Activated CD4-positive, alpha-beta T cell treated with anti-CD3 and anti-CD28 coated beads, Interleukin-2, amount 10 ng/mL, durations not matched to agents 7 days and 5 days (primary cell): ENCODE results near the gene SLC39A10. TPM values are rescaled to one million over a fixed set of nuclear protein-coding genes. Genes with fewer than 3 reads are reported as not detected.

Experiments
- CTCF ChIA-PET: fragments of 350-600 bp; sonication (Branson Sonifier 250); formaldehyde crosslinking; loops from one replicate; lab custom pipeline; 2021; ENCODE audit warnings: antibody characterized with exemption; lab: Charles Lee
- POLR2A ChIA-PET: fragments of 350-600 bp; sonication (Branson Sonifier 250); formaldehyde crosslinking; loops from one replicate; lab custom pipeline; 2021; ENCODE audit warnings: antibody characterized with exemption; lab: Charles Lee
- DNase-seq: peaks from one replicate; pipeline ENCODE4 v3.0.0-alpha.2; 2020
- H3K27ac Mint-ChIP-seq: one replicate; pipeline ENCODE4 v1.8.0; 2021; ENCODE audit warnings: mild to moderate bottlenecking, moderate library complexity, mixed read lengths
- H3K27me3 Mint-ChIP-seq: one replicate; pipeline ENCODE4 v1.8.0; 2021; ENCODE audit warnings: mixed read lengths
- H3K36me3 Mint-ChIP-seq: one replicate; pipeline ENCODE4 v1.8.0; 2021; ENCODE audit warnings: low read depth, mixed read lengths
- H3K4me1 Mint-ChIP-seq: one replicate; pipeline ENCODE4 v1.8.0; 2021; ENCODE audit warnings: mixed read lengths
- H3K4me3 Mint-ChIP-seq: one replicate; pipeline ENCODE4 v1.8.0; 2021; ENCODE audit warnings: mild to moderate bottlenecking, moderate library complexity, mixed read lengths
- H3K9me3 Mint-ChIP-seq: one replicate; pipeline ENCODE4 v1.8.0; 2021; ENCODE audit warnings: mixed read lengths
- total RNA-seq, 2 experiments: library from RNA; stranded (reverse); gene quantifications; one replicate each; pipeline ENCODE4 v1.2.3, GENCODE V29; 2021

The SLC39A10 gene
- total RNA-seq, 2 experiments from 2014 or later: 46.9 to 55.6 TPM

DNA sequence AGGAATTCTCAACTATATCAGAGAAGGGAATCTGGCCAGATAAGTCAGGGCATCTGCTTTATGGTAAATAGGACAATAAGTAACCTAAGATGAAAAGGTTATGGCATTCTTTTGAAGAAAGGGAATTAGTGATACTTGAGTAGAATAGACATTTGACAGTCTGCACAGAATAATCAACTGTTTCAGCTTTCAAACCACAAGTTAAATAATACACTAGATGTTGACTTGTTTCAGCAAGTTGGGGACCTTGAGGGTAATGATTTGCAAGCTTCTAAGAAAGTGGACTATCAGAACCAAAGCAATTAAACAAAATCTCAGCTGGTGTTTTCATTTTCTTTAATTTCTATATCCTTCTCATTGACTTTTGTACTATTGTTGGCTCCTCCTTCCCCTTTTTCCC lies 54.5 kb downstream of the SLC39A10 start:
- Mint-ChIP-seq H3K4me1 (no peaks in the 10 kb centered on the region), H3K27me3 (no peaks in the 10 kb centered on the region), H3K9me3 (no peaks in the 10 kb centered on the region), H3K4me3 (no peak overlapping the region), H3K27ac (no peak overlapping the region), H3K36me3 (peaks cover 44% of the 10 kb centered on the region)
- POLR2A ChIA-PET: no interaction called here
- no peak for DNase-seq
- CTCF ChIA-PET: interaction anchor here (1.0 to 1.5 kb wide), 2 partner anchors 17 to 18 kb away, joined by 3 read pairs; no protein-coding TSS in a partner anchor

DNA sequence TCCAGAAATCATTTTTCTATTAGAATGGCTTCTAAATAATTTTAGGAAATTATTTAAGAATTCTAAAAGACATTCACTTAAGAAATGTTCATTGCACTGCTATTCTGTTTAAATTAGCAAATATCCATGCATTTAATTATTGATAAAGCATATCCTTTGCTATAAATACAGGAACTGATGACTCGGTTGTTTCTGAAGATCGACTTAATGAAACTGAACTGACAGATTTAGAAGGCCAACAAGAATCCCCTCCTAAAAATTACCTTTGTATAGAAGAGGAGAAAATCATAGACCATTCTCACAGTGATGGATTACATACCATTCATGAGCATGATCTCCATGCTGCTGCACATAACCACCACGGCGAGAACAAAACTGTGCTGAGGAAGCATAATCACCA lies 59.4 kb downstream of the SLC39A10 start:
- H3K4me1 Mint-ChIP-seq: peaks cover 4% of the 10 kb centered on the region
- POLR2A ChIA-PET: no interaction called here

DNA sequence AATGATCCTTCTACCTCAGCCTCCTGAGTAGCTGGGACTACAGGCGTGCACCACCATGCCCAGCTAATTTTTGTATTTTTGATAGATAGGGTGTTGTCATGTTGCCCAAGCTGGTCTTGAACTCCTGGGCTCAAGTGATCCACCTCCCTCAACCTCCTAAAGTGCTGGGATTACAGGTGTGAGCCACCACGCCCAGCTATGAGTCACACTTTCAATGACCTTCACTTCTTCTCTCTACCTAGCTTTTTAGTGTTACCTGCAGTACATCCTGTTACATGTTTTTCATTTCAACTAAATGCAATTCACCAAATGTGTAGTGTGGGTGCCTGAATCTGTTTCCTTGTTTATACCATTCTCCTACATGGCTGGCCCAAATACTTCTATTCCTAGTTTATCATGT lies 64.0 kb downstream of the SLC39A10 start:
- H3K27me3 Mint-ChIP-seq: no peaks in the 10 kb centered on the region
- POLR2A ChIA-PET: no interaction called here
- no peak overlapping the region for H3K27ac Mint-ChIP-seq
- H3K4me1 Mint-ChIP-seq: peaks cover 5% of the 10 kb centered on the region
- DNase-seq: no peak
- CTCF ChIA-PET: interaction anchor here (1.1 kb wide), 1 partner anchor 348 kb away, joined by 4 read pairs; the partner anchor contains the start of gene DNAH7
- no peak overlapping the region for H3K4me3 Mint-ChIP-seq
- H3K9me3 Mint-ChIP-seq: no peaks in the 10 kb centered on the region
- peaks cover 46% of the 10 kb centered on the region for H3K36me3 Mint-ChIP-seq

More for the DNA sequence above, 59.4 kb downstream of the SLC39A10 start:
- CTCF ChIA-PET: no interaction called here
- Mint-ChIP-seq H3K27me3 (no peaks in the 10 kb centered on the region), H3K4me3 (no peak overlapping the region), H3K36me3 (peaks cover 52% of the 10 kb centered on the region), H3K9me3 (no peaks in the 10 kb centered on the region), H3K27ac (no peak overlapping the region)
- no peak for DNase-seq

DNA sequence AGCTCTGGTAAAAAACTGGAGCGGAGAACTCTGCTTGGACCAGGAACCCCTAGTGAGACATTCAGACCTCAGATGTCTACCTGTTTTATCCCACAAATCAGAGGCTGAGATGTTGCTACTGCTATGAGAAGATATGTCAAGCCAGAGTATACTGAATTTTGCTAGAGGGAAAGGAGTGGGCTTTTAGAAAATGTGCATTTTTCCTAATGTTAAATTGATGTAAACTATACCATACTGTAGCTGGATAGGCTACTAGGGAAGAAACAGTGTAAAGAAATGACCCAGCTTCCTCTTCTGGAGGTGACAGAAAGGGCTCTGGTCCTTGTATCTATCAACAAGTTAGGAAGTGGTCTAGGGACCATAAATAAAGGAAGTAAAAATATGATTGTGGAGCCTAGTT lies 65.0 kb downstream of the SLC39A10 start:
- ChIA-PET CTCF (no interaction called here), POLR2A (no interaction called here)

DNA sequence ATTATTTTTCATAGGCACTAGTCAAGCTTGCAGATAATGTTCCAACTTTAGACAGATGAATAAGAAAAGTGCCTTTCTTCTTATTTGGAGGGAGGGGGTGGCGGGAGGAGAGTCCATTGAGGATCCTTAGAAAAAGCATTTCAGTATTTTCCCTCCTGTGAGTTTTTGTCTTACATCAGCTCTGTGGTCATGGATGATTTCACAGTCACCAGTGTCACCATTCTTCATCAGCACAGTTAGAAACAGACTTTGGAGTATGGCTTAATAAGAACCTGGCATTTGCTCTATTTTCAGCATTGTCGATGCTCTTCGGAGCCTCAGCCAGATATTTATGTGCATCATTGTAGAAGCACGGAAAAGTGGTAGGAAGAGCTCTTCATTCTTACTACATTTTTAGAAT lies 70.1 kb downstream of the SLC39A10 start:
- ChIA-PET CTCF (interaction anchor here (0.6 kb wide), 1 partner anchor 52 kb away, joined by 3 read pairs; no protein-coding TSS in a partner anchor), POLR2A (no interaction called here)
- Mint-ChIP-seq H3K27ac (no peak overlapping the region), H3K27me3 (no peaks in the 10 kb centered on the region), H3K4me3 (no peak overlapping the region), H3K36me3 (peaks cover 43% of the 10 kb centered on the region), H3K4me1 (peaks cover 10% of the 10 kb centered on the region), H3K9me3 (no peaks in the 10 kb centered on the region)
- no peak for DNase-seq

More for the DNA sequence above, 65.0 kb downstream of the SLC39A10 start:
- Mint-ChIP-seq H3K4me1 (peaks cover 5% of the 10 kb centered on the region), H3K9me3 (no peaks in the 10 kb centered on the region), H3K27me3 (no peaks in the 10 kb centered on the region), H3K36me3 (peaks cover 37% of the 10 kb centered on the region), H3K4me3 (no peak overlapping the region), H3K27ac (no peak overlapping the region)
- DNase-seq: no peak

DNA sequence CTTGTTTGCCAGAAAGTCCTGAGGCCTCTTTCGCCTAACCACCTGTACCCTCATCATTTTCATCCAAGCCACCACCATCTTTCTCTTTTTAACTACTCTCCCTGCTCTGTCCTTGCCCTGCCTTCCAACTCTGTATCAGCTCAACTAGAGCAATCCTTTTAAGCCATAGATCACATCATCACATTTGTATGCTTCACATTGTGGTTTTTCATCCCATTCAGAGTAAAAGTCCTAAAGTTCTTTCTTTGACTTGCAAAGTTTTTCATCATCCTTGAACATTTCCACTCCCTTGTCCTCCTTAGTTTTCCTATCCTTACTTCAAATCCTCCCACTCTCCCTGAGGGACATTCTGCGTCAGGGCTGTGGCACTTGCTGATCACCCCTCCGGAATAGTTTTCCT lies 73.9 kb downstream of the SLC39A10 start:
- peaks cover 57% of the 10 kb centered on the region for H3K36me3 Mint-ChIP-seq

DNA sequence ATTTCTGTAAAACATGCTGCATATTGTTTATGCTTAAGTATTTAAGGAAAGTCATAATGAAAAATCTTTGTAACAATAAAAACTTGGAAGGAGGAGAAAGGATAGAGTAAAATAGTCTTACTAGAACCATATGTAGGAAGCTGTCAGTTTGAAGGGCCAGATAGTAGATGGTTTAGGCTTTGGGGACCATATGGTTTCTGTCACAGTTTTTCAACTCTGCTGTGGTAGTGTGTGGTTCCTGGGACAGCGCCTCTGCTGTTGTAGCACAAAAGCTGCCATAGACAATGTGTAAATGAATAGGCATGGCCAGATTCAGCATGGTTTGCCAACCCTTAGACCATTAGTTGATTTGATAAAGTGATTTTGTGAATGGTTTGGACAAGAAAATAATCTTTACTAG lies 75.5 kb downstream of the SLC39A10 start:
- ChIA-PET CTCF (interaction anchor here (1.3 kb wide), 1 partner anchor 27 kb away, joined by 3 read pairs; no protein-coding TSS in a partner anchor), POLR2A (interaction anchor here (0.8 kb wide), 1 partner anchor 171 kb away, joined by 4 read pairs; no protein-coding TSS in a partner anchor)
- Mint-ChIP-seq H3K27ac (no peak overlapping the region), H3K4me3 (no peak overlapping the region), H3K27me3 (no peaks in the 10 kb centered on the region), H3K4me1 (peaks cover 8% of the 10 kb centered on the region), H3K9me3 (peaks cover 2% of the 10 kb centered on the region), H3K36me3 (peaks cover 59% of the 10 kb centered on the region)
- no peak for DNase-seq

More for the DNA sequence above, 73.9 kb downstream of the SLC39A10 start:
- Mint-ChIP-seq H3K9me3 (peaks cover 2% of the 10 kb centered on the region), H3K27ac (no peak overlapping the region), H3K27me3 (no peaks in the 10 kb centered on the region), H3K4me1 (peaks cover 8% of the 10 kb centered on the region), H3K4me3 (no peak overlapping the region)
- DNase-seq: no peak
- ChIA-PET CTCF (no interaction called here), POLR2A (no interaction called here)

DNA sequence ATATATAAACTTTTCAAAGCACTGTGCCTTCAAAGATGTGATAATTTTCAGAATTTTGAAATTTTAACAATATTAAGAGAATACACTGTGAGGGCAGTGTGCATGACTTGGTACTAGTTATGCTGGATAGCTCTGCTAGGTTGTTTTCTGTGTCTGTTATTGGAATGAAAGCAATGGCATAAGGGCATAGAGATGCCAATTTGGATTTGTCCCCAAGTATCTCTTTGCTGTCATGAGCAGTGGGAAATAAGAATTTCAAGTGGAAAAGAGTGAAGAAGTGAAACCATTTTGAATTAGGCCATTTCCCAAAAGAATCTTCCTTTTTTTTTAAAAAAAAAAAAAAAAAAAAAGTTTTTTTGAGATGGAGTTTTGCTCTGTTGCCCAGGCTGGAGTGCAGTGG lies 76.8 kb downstream of the SLC39A10 start:
- POLR2A ChIA-PET: no interaction called here
- H3K36me3 Mint-ChIP-seq: peaks cover 63% of the 10 kb centered on the region
- no peaks in the 10 kb centered on the region for H3K27me3 Mint-ChIP-seq
- H3K4me1 Mint-ChIP-seq: peaks cover 8% of the 10 kb centered on the region
- H3K4me3 Mint-ChIP-seq: no peak overlapping the region
- CTCF ChIA-PET: interaction anchor here (0.6 kb wide), 1 partner anchor 1346 kb away, joined by 3 read pairs; no protein-coding TSS in a partner anchor
- no peak overlapping the region for H3K27ac Mint-ChIP-seq
- DNase-seq: no peak
- peaks cover 2% of the 10 kb centered on the region for H3K9me3 Mint-ChIP-seq

DNA sequence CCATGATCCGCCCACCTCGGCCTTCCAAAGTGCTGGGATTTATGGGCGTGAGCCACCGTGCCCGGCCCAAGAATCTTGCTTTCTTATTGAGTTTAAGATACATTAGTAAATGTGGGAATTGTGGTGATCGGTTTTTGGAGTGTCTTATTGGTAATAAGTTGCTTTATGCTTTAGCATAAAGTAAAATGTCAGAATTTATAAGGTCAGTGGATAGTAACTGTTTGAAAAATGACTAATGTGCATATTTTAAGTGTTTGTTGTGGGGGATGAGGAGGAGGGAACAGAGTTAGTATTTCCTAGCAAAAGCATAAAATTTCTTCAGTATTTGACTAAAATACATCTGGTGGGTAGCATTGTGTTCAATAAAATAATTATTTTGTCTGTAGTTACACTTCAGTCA lies 77.4 kb downstream of the SLC39A10 start:
- H3K9me3 Mint-ChIP-seq: peaks cover 4% of the 10 kb centered on the region
- no peak for DNase-seq
- CTCF ChIA-PET: interaction anchor here (0.6 kb wide), 1 partner anchor 1346 kb away, joined by 3 read pairs; no protein-coding TSS in a partner anchor
- H3K4me3 Mint-ChIP-seq: no peak overlapping the region
- POLR2A ChIA-PET: no interaction called here
- H3K27ac Mint-ChIP-seq: no peak overlapping the region
- peaks cover 8% of the 10 kb centered on the region for H3K4me1 Mint-ChIP-seq
- H3K27me3 Mint-ChIP-seq: no peaks in the 10 kb centered on the region
- peaks cover 62% of the 10 kb centered on the region for H3K36me3 Mint-ChIP-seq

DNA sequence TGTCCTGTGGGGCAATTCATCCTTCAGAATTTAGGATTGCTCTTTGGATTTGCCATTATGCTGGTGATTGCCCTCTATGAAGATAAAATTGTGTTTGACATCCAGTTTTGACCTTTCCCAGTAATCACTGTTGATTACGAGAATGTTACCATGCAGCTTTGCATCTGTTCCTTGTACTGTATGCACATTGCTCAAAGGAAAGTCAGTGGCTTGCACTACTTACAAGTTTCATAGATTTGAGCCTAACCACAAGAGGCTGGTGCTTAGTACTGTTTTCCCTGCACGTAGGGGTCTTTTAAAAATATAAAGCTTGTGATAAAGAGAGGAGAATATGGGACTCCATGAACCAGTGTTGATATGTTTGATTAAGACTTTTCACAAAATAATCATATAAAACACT lies 77.9 kb downstream of the SLC39A10 start:
- Mint-ChIP-seq H3K4me3 (no peak overlapping the region), H3K9me3 (peaks cover 4% of the 10 kb centered on the region), H3K27me3 (no peaks in the 10 kb centered on the region), H3K4me1 (peaks cover 8% of the 10 kb centered on the region), H3K36me3 (peaks cover 58% of the 10 kb centered on the region), H3K27ac (no peak overlapping the region)
- DNase-seq: no peak
- ChIA-PET CTCF (no interaction called here), POLR2A (no interaction called here)

DNA sequence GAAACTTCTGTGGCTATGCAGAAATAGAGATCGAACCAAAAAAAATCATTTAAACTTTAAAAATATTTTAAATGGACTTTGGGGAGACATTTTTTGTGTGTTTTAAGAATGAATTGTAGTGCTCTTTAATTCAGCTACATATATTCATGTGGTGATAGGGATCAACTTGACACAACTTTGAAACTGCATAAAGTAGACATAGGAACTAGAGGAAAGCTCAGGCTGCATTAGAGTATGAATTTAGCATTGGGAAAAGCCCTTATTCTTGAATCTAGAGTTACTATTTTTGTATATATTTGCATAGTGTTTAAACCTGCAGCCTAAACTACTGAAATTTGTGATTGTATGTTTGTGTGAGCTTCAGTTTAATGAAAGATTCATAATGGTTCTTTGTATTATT lies 78.3 kb downstream of the SLC39A10 start:
- Mint-ChIP-seq H3K4me1 (peaks cover 6% of the 10 kb centered on the region), H3K36me3 (peaks cover 55% of the 10 kb centered on the region), H3K4me3 (no peak overlapping the region), H3K9me3 (peaks cover 4% of the 10 kb centered on the region), H3K27ac (no peak overlapping the region), H3K27me3 (no peaks in the 10 kb centered on the region)
- CTCF ChIA-PET: no interaction called here
- no peak for DNase-seq
- POLR2A ChIA-PET: no interaction called here

DNA sequence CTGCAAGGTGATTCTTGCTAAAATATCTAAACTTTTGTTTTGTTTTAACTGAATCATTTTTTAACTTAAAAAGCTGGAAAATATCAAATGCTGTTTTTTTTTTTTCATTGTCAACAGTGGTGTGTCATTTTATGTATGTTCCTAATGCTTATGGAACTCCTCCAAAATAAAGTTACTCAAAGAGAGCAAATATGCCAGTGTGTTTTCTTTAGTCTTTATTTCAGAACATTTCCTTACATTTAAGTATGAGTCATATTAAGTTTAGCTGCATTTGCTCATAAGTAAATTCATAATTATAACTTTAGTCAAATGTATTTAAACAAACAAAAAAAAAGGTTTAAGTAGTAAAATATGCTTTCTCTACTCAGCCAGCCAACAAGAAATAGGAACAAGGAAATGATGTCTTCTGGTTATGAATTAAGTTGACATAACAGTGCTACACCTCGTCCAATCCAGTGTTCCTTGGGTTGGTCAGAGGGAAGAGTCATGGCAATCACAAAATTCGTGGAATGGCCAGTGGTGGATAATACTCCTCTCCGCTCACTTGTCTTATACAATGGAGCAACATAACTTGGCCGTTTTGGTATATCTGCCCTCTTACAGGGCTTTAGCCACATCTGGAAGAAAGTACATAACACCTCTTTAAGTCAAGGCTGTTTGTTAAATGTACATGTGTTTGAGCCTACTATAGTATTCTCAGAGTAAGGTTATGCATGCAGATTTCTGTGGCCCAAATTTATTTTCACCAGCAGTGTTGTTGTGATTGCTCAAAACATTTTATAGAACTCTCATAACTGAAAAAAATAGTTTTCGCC lies 80.7 kb downstream of the SLC39A10 start:
- H3K4me1 Mint-ChIP-seq: no peaks in the 10 kb centered on the region
- ChIA-PET CTCF (interaction anchor here (0.6 kb wide), 1 partner anchor 77 kb away, joined by 4 read pairs; no protein-coding TSS in a partner anchor), POLR2A (no interaction called here)
- no peak overlapping the region for H3K27ac Mint-ChIP-seq
- H3K9me3 Mint-ChIP-seq: peaks cover 4% of the 10 kb centered on the region
- H3K27me3 Mint-ChIP-seq: no peaks in the 10 kb centered on the region
- no peak for DNase-seq
- no peak overlapping the region for H3K4me3 Mint-ChIP-seq
- peaks cover 38% of the 10 kb centered on the region for H3K36me3 Mint-ChIP-seq

DNA sequence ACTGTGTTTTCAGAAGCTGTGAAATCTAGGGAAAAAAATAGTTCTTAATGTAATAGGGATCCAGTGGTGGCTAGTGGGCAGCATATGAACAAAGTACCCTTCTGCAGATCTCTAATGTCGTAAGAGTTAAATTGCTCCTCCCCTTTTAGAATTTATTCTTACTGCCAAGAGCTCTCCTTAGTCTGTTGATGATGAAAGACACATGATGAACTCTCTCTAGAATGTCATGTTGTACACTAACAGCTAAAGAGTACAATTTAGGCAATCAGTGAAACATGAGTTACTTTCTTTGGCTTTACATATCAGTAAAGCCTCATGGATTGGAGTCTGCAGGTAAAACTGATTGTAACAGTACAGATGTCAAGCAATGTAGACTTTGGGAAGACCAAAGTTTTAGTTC lies 84.2 kb downstream of the SLC39A10 start:
- CTCF ChIA-PET: interaction anchor here (0.8 kb wide), 1 partner anchor 542 kb away, joined by 3 read pairs; no protein-coding TSS in a partner anchor
- Mint-ChIP-seq H3K9me3 (peaks cover 9% of the 10 kb centered on the region), H3K4me1 (no peaks in the 10 kb centered on the region), H3K27me3 (no peaks in the 10 kb centered on the region), H3K4me3 (no peak overlapping the region), H3K36me3 (peaks cover 27% of the 10 kb centered on the region), H3K27ac (no peak overlapping the region)
- POLR2A ChIA-PET: no interaction called here
- no peak for DNase-seq
